ENCODE measurements around the gene EVI5L. TPM values are rescaled to one million over a fixed set of nuclear protein-coding genes. Genes with fewer than 3 reads are reported as not detected.

The EVI5L gene
- total RNA-seq, 1 experiment from 2014 or later = 24.5 TPM

GRCh38 chr19:7868671-7869452 lies 38.8 kb downstream of the EVI5L start:
- in situ Hi-C loops (cut with HindIII; ENCODE audit: low sequenced_read_pairs) = no loop called here
- peak; percentile 64 for DNase-seq (ENCODE audit: low spot score)

GRCh38 chr19:7869453-7869909 lies 39.5 kb downstream of the EVI5L start:
- in situ Hi-C loops (cut with HindIII; ENCODE audit: low sequenced_read_pairs) = no loop called here
- peak; percentile 37 for DNase-seq (ENCODE audit: low spot score)

GRCh38 chr19:7869910-7870511 lies 40.0 kb downstream of the EVI5L start:
- in situ Hi-C loops (cut with HindIII; ENCODE audit: low sequenced_read_pairs) = no loop called here
- peak; percentile 67 for DNase-seq (ENCODE audit: low spot score)

DNA sequence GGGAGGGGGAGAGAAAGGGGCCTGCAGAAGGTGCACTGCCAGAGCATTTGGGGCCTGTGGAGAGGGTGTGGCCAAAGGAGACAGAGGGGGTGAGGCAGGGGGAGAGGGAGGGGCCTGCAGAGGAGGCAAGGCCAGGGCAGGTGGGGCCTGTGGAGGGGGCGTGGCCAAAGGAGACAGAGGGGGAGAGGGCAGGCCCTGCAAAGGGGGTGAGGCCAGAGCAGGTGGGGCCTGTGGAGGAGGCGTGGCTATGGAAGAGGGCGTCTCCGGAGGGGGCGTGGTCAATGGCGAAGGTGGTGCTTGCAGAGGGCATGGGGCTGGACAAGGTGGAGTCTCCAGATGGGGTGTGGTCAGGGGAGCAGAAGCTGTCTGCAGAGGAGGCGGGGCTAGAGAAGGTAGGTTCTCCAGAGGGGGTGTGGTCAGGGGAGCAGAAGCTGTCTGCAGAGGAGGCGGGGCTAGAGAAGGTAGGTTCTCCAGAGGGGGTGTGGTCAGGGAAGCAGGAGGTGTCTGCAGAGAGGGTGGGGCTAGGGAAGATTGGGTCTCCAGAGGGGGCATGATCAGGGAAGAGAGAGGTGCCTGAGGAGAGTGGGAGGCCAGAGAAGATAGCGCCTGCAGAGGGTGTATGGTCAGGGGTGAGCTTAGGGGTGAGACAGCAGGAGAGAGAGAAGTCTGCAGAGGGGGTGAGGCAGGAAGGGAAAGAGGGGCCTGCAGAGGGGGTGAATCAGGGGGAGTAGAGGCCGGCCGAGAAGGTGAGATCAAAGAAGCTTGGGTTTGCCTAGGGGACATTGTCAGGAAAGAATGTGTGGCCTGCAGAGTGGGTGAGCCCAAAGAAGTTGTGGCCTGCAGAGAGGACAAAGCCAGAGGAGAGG lies 40.8 kb downstream of the EVI5L start:
- DNase-seq (ENCODE audit: low spot score) = peak; percentile 71
- in situ Hi-C loops (cut with HindIII; ENCODE audit: low sequenced_read_pairs) = no loop called here

DNA sequence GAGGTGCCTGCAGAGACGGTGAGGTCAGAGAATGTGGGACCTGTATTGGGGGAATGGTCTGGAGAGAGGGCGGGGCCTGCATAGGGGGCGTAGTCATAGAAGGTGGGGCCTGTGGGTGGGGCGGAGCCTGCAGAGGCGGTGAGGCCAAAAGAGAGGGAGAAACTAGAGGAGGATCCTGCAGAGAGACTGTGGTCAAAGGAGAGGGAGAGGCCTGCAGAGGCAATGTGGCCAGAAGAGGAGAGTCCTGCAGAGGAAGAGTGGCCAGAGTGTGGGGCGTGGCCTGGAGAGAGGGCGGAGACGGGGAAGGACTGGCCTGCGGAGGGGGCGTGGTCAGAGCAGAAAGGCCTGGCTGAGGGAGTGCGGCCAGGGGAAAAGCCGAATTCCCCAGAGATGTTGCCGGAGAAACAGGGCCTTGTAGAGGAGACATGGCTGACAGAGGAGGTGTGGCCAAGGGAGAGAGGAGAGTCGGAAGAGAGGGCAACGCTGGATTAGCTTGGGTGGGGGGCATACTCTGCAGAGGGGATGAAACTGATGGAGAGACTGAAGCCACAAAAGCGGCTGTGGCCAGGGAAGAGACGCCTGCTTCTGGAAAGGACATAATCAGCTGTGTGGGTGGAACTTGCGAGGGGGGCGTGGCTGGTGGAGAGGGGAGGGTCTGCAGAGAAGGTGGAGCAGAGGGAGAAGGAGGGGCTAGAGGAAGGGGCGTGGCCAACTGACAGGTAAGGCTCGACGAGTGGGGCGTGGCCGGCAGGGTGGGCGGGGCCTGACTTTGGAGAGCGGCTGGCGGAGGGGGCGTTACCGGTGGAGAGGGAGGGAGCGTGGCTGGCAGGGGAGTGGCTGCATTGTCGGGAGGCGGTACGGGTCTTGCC lies 41.7 kb downstream of the EVI5L start:
- DNase-seq (ENCODE audit: low spot score) = peak; percentile 80
- in situ Hi-C loops (cut with HindIII; ENCODE audit: low sequenced_read_pairs) = no loop called here

DNA sequence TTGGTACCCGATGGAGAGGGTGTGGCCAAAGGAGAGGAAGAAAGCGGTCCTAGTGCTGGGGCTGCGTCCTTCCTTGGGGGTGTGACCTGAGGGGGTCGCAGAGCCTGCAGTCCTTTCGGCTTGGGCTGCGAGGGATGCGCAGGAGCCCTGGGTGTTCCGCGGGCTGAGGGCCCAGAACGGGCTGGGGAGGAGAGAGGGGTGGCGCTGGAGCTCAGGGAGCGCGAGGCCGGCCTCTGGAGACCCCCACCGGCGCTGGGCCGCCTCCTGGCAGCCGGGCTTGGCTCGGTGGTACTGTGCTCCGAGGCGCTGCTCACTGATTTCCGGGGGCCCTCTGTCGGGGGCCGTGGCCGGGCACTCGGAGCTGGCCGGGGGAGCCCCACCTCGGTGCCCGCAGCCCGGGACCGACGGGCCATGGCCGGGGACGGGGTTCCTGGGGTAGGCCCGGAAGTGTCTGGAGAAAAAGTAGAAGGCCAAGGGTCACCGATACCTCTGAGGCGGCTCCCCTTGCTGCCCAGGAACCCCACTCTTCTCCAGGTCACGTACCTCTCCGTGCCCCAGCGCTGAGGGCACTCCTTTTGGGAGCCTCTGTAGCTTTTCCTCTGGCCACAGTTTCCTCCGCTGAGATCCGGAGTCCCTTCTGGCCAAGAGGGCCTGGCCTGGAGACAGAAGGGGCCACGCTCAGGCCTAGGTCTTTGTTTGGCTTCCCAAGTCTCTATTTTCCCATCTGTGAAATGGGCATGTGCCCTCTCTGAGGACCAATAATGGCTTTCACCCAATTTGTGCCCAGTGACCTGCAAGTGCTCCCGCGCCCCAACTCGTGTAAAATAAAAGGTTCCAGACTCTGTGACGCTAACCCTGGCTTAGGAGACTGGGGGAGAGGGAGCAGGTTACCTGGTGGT lies 42.5 kb downstream of the EVI5L start:
- in situ Hi-C loops (cut with HindIII; ENCODE audit: low sequenced_read_pairs) = no loop called here
- no peak for DNase-seq (ENCODE audit: low spot score)

DNA sequence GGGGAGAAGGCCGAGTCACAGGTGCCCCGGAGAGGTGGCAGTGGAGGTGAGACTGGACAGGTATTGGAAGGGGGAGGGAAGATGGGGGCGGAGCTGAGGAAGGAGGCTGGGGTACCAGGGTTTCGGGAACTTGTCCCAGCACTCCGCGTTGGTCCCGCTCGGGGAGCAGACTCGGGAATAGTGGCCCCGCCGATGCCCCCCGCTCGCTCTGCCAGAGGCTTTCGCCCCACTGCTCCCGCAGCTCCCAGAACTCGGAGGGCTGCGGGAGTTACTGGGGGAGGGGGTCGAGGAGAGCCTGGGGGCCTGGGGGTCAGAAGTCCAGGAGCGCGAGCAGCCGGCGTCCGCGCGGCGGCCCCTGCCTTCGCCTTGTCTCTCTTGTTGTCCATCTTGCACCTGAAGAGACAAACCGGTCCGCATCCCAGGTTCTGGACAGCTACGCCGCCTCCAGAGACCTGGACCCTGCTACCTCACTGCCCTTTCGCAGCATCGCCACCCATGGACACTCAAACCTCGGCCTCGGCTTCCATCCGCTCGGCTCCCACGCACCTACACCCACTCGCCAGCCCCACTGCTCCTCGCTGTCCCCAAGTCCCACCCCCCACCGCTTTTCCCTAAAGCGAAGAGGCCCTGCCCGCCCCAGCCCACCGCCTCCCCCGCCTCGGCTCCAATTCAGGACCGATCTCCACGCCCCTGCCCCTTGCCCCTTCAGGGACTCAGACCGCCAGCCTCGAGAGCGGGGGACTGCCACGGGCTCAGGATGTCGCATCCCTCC lies 43.5 kb downstream of the EVI5L start:
- in situ Hi-C loops (cut with HindIII; ENCODE audit: low sequenced_read_pairs) = no loop called here
- peak; percentile 38 for DNase-seq (ENCODE audit: low spot score)

GRCh38 chr19:7874076-7874896 lies 44.3 kb downstream of the EVI5L start, which contains the start of gene PRR36:
Gene PRR36, minus strand, starts transcription at chr19:7874390. Its CDS starts 701 bp downstream, at chr19:7873689.
- DNase-seq (ENCODE audit: low spot score) = peak; percentile 92
- in situ Hi-C loops (cut with HindIII; ENCODE audit: low sequenced_read_pairs) = no loop called here

DNA sequence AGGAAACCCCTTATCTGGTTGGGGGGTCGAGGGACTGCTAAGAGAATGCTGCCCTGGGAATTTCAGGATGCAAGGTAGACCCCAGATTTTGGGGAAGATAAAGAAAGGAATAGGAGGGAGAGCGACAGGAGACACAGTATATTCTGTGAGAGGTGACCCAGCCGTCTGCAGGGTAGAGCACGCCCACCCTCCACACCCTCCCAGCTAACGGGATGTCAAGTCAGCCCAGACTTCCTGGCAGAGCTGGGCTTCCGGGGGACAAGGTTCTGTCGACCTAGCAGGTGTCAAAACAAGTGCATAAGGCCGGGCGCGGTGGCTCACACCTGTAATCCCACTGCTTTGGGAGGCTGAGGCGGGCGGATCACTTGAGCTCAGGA lies 44.9 kb downstream of the EVI5L start:
- no peak for DNase-seq (ENCODE audit: low spot score)
- in situ Hi-C loops (cut with HindIII; ENCODE audit: low sequenced_read_pairs) = no loop called here

- DNase-seq (ENCODE audit: low spot score) = no peak
- in situ Hi-C loops (cut with HindIII; ENCODE audit: low sequenced_read_pairs) = no loop called here
These were observed 47.3 kb downstream of the EVI5L start for GRCh38 chr19:7877249-7877836.

- DNase-seq (ENCODE audit: low spot score) = no peak
- in situ Hi-C loops (cut with HindIII; ENCODE audit: low sequenced_read_pairs) = no loop called here
These were observed 49.2 kb downstream of the EVI5L start for GRCh38 chr19:7879111-7879807.

- no peak for DNase-seq (ENCODE audit: low spot score)
- in situ Hi-C loops (cut with HindIII; ENCODE audit: low sequenced_read_pairs) = no loop called here
These were observed 49.8 kb downstream of the EVI5L start for GRCh38 chr19:7879836-7880235.

DNA sequence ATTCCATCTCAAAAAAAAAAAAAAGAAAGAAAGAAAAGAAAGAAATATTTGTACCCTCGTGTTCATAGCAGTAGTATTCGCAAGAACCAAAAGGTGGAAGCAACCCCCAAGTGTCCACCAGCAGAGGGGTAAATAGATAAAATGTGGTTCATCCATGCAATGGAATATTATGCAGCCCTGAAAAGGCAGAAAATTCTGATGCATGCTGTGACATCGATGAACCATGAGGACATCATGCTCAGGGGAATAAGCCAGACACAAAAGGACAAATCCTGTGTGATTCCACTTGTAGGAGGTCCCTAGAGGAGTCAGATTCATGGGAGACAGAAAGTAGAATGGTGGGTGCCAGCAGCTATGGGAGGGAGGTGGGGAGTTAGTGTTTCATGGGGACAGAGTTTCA lies 51.9 kb downstream of the EVI5L start:
- in situ Hi-C loops (cut with HindIII; ENCODE audit: low sequenced_read_pairs) = no loop called here
- no peak for DNase-seq (ENCODE audit: low spot score)

- DNase-seq (ENCODE audit: low spot score) = no peak
- in situ Hi-C loops (cut with HindIII; ENCODE audit: low sequenced_read_pairs) = no loop called here
These were observed 53.1 kb downstream of the EVI5L start for GRCh38 chr19:7883105-7883504.

DNA sequence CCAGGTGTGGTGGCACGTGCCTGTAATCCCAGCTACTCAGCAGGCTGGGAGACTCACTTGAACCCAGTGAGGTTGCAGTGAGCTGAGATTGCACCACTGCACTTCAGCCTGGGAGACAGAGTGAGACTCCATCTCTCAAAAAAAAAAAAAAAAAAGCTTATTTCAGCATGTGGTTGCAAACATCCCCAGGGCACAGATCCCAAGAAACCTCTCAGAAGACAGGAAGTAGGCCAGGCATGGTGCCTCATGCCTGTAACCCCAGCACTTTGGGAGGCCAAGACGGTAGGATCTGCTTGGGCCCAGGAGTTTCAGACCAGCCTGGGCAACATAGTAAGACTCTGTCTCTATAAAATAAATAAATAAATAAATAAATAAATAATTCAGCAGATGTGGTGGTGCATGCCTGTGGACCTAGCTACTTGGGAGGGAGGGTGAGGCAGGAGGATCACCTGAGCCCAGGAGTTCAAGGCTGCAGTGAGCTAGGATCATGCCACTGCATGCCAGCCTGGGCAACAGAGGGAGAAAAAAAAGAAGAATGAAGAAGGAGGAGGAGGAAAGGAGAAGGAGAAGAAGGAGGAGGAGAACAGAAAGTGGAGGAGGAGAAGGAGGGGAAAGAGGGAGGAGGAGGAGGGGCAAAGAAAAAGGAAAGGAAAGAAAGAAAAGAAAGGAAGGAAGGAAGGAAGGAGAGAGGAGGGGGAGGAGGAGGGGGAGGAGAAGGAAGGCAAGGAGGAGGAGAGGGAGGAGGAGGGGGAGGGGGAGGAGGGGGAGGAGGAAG lies 54.0 kb downstream of the EVI5L start:
- in situ Hi-C loops (cut with HindIII; ENCODE audit: low sequenced_read_pairs) = no loop called here
- DNase-seq (ENCODE audit: low spot score) = no peak
